HG03342 (cell line): ENCODE results near the gene ULBP2.
"Not testable (repeated sequence)": the region's sequence is repeated elsewhere in the genome, so short reads cannot be mapped to it uniquely, and the experiment has no call there.

Experiments used
- ATAC-seq: cut with Tn5 transposase; IDR thresholded peaks from one replicate; pipeline ENCODE4 v1.9.1; 2021; ENCODE audit warnings: mild to moderate bottlenecking, moderate library complexity; ENCODE audit not compliant: unreplicated experiment

Gene ULBP2

GRCh38 chr6:149948616-149949015 is 6.8 kb downstream of the ULBP2 start:
- no peak for ATAC-seq

DNA sequence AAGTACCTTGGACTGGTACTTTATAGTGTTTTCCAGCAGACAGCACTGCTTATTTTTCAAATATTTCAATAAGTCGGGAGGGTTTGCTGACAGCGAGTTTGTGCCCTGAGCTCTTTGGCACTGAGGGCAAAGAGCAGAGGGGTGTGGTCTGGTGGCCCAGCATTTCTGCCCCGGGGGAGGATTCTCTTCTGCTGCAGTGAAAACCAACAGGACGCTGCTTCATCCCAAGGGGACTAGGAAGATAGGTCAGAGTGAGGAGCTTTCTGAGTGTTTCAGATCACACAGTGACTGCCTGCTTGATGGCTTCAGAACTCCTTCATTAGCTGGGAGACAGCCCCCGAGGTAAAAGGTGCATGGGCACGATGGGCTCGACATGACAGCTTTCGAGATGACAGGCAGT is 8.6 kb downstream of the ULBP2 start:
- ATAC-seq, result no peak

DNA sequence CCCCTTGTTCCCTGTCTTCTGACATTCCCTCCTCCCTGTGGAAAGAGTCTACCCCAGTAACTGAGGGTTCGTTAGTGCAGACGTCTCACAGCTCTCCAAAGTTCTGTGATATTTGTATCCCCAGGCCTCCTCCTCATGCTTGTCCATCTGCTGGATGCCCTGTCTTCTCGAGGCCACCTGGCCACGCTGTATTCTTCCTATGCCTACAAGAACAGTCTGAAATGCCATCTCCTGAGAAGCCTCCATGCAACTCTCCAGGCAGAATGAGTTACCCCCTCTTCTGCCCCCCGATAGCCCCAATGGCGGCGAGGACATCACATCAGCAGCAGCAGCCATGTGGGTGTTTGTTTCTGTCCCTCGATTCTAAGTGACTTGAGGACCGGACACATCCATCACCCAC is 9.3 kb downstream of the ULBP2 start:
- no peak for ATAC-seq

DNA sequence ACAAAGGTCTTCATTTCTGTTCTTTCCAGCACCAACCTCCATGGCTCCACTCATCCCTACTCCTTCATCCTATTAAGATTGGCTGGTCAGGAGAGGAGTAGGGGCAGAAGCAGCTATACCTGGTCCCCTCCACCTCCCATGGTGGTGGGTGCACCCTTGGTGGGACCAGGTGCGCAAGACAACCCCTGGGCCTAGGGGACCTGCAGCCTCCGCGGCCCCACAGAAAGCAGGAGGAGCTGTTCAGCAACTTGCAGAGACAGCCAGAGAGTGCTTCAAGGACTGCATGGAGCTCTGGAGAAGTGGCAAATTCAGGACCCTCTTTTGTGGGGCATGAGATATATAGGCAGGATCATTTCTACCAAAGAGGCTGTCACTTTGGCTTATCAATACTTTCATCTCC is 9.8 kb downstream of the ULBP2 start:
- ATAC-seq, result no peak

- ATAC-seq, result not testable (repeated sequence)
Observed at GRCh38 chr6:149953390-149953789, 11.6 kb downstream of the ULBP2 start.

DNA sequence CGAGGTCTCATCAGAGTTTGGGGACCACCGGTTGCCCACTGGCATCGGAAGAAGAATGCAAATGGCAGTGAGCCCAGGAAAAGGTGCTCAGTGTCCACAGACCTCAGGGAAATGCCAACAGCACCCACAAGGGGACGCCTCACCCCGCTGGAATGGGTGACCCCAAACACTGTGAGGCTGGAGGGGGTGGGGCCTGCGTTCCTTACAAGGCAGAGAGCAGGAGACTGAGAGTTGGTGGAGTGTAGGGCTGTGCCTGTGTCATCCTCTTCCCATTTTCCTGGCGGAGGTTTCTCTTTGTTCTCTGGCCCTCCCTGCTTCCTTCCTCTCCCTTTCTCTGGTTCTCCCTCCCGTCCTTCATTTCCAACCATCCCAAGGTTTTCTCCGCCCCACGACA is 12.1 kb downstream of the ULBP2 start:
- ATAC-seq, result not testable (repeated sequence)

GRCh38 chr6:149954328-149954983 is 12.6 kb downstream of the ULBP2 start:
- ATAC-seq, result not testable (repeated sequence)

- not testable (repeated sequence) for ATAC-seq
Observed at GRCh38 chr6:149954984-149955653, 13.3 kb downstream of the ULBP2 start.

GRCh38 chr6:149955654-149956317 is 14.0 kb downstream of the ULBP2 start:
- ATAC-seq, result not testable (repeated sequence)

DNA sequence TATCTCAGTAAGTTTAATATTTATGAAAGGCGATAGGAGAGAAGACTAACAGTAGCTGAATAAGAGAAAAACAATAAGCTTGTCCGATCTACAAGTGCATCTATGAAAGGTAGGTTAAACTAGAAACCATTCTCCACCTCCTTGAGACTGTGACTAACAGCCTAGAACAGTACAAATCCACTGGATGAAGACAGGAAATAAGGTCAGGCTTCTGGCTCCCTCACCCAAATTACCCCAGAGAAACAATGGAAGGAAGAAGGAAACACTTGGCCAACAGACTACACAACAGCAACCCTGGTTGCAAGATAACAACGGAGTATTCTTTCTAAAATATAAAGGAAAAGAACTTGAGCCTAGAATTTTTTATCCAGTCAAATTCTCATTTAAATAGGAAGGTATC is 16.3 kb downstream of the ULBP2 start:
- not testable (repeated sequence) for ATAC-seq

DNA sequence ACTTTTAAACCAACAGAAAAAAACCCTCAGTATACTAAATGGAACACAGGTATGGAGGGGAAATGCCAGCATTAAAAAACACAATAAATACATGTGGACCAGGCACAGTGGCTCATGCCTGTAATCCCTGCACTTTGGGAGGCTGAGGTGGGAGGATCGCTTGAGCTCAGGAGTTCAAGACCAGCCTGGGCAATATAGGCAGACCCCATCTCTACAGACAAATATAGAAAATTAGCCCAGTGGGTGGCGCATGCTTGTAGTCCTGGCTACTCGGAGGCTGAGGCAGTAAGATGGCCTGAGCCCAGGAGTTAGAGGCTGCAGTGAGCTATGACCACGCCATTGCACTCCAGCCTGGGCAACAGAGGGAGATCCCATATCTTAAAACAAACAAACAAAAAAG is 18.0 kb downstream of the ULBP2 start:
- ATAC-seq, result not testable (repeated sequence)

DNA sequence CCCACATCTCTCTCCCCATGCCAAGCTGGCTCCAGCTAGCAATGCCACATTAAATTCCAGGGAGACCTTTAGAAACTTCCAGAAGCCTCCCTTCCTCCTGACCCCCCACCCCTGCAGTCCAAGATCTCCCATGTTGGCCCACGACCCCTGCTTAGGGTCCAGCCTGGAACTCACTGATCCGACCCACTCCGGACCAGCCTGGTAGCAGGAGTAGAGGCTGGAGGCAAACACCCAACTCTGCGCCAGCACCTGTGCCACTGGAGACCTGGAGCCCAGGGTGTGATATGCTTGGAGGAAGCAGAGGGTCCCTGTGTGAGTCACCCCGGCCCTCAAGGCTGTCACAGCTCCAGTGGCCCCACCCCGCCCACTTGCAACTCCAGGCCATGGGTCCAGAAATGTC is 18.7 kb downstream of the ULBP2 start:
- ATAC-seq, result no peak

DNA sequence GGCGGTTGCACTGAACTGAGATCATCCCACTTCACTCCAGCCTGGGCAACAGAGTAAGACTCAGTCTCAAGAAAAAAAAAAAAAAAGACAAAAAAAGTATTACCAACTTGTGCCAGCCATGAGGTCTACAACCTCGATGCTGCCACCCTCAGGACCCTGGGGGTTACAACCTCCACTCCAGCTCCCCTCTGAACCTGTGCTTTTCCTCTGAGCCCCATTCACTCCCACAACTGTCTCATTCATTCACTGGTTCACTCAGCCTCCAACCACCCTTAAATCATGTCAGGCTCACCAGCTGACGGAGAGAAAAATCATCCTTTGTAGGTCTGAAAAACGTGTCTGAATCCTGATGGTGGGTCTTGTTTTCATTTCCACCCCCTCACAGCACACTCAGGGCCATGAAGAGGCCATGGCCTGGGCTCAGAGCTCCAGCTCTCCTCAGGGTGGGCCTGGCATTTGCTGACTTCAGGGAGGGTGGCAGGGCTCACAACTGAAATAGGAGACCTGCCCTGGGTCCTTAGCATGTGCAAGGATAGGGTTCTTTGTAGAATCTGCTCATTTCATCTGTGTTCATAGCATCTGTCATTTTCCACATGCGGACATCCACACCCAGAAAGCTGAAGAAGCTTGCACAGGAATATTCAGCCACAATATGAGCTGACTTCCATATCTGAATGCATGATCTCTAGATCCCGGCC is 20.1 kb downstream of the ULBP2 start:
- no peak for ATAC-seq

GRCh38 chr6:149962461-149963211 is 20.8 kb downstream of the ULBP2 start:
- ATAC-seq, result no peak

DNA sequence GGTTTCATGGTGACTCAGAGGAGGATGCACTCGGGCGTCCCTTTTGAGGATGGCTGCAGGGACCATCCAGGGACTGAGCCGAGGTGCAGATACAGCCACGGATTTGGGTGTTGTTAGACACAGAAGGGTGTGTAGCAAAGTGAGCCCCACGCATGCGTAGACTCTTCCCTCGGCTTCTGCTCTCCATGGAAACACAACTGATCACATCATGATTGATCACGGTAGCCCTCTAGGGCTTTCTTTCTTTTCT is 21.3 kb downstream of the ULBP2 start:
- peak; percentile 52 for ATAC-seq

DNA sequence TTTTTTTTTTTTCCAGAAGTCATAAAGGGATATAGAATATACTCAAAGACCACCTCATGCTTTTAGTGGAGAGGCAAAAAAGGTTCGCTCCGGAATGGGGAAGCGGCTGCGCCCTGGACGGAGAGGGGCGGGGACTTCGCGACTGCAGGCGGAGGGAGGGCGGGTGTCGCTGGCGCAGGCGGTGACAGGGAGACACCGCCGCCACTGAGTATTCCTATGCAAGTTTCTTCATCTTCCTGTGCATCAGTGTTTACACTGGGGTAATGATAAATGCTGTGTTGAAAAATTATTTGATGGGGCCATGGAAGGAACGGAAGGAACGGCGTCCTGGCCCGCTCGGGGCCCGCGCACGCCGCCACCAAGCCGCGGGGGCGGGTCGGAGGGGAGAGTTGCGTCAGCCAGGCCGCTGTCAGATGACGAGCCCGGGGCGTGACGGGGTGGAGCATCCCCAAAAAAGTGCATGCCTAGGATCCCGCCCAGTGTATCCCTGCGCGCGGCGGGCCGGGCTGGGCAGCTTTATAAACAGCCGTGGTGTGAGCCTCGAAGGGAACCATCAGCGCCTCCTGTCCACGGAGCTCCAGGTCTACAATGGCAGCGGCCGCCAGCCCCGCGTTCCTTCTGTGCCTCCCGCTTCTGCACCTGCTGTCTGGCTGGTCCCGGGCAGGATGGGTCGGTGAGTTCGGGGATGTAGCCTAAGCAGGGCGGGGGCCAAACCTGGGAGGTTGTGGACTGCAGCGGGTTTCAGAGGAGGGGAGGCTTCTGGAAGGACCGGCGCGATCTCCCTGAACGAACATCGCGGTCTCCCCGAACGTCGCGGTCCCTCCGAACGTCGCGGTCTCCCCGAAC is 21.9 kb downstream of the ULBP2 start, which contains the start of gene ULBP1:
ULBP1 (plus strand) TSS at position 482 of the 846 bp plus-strand sequence; CDS start at position 589, 107 bp downstream.
- ATAC-seq, result no peak

DNA sequence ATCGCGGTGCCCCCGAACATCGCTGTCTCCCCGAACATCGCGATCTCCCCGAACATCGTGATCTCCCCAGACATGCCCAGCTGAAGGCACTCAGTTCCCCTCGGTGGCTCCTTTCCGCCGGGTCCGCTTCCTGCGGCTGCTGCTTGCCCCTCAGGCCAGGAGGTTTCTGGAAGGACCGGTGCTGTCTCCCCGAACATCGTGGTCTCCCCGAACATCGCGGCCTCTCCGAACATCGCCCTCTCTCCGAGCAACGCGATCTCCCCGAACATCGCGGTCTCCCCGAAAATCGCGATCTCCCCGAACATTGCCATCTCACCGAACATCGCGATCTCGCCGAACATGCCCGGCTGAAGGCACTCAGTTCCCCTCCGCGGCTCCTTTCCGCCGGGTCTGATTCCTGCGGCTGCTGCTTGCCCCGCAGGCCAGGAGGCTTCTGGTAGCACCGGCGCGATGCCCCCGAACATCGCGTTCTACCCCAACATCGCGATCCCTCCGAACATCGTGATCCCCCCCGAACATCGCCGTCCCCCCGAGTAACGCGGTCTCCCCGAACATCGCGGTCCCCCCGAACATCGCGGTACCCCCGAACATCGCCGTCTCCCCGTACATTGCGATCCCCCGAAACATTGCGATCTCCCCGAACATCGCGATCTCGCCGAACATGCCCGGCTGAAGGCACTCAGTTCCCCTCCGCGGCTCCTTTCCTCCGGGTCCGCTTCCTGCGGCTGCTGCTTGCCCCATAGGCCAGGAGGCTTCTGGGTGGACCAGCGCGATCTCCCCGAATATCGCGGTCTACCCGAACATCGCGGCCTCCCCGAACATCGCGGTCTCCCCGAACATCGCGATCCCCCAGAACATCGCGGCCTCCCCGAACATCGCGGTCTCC is 22.7 kb downstream of the ULBP2 start:
- no peak for ATAC-seq

DNA sequence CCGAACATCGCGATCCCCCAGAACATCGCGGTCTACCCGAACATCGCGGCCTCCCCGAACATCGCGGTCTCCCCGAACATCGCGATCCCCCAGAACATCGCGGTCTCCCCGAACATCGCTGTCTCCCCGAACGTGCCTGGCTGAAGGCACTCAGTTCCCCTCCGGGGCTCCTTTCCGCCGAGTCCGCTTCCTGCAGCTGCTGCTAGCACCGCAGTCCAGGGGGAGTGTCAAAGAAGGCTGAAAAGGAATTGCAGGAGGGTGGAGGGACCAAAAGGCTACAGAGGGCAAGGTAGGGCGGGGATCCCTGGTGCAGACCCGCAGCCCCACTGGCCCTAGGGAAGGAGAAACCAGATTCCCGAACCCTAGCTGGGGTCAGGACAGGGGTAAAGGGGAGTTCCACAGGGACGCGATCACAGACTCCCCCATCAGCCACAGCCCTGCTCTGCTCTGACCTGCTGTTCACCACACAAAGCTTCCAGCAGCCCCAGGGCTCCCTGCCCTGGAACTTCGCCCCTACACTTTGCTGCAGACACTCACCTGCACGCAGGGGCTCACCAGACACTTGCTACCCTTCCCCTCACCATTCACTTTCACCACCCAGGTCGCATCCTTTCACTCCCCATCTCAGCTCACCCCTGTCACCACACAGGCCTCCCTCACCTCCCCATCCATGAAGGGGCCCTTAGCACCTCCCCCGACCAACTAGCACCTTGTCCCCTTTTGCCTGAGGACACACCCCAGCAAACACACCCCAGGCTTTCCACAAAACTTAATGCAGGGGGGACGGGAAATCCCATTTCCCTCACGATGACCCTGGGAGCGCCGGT is 23.6 kb downstream of the ULBP2 start:
- no peak for ATAC-seq
